ENCODE data around the gene NOXO1.

NOXO1 gene, protein sequence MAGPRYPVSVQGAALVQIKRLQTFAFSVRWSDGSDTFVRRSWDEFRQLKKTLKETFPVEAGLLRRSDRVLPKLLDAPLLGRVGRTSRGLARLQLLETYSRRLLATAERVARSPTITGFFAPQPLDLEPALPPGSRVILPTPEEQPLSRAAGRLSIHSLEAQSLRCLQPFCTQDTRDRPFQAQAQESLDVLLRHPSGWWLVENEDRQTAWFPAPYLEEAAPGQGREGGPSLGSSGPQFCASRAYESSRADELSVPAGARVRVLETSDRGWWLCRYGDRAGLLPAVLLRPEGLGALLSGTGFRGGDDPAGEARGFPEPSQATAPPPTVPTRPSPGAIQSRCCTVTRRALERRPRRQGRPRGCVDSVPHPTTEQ

DNA sequence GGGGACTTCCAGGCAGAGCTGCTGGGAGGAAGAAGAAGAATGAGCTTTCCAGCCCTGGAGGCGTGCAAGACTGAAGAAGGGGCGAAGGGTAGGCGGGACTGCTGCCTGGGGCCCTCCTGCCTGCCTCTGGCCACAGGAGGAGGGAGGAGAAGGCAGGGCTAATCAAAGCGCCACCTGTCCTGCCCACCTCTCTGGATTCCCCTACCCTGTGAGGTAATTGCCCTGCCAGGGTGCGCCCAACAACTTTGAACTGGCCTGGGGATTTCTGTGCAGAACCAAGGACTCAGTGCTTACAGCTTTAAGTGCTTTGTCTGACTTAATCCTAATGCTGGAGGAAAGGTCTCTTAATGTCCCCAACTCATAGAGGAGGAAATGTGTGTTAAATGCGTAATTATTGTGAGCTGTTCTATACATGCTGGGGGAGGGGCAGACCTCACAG lies at the start of gene NOXO1:
TSS of gene NOXO1 (minus strand) at position 72 of the 439 bp plus-strand sequence. CDS start 290 bp downstream, outside the sequence.
- no peak for DNase-seq (ENCODE audit: low spot score)

DNA sequence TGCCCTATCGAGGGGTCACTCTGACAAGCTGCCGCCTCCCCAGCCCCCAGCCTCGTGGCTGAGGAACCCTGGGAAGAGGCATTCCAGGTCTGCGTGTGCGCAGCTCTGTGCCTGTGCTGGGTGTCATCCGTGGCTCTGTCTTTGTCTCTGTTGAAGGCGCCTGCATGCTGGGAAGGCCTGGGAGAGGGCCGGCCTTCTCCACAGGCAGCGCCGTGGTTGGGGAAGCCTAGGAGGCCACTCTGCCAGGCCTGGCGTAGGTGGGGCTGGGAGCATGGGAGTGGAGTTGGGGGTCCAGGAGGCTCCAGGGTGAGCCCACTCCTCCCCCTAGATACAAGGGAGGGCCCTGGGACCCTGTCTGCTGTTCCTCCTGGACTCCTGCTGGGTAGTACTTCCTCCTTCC lies 48.8 kb upstream of the NOXO1 start:
- DNase-seq (ENCODE audit: low spot score), result no peak

- no peak for DNase-seq (ENCODE audit: low spot score)
Observed at GRCh38 chr16:2029350-2029749, 48.1 kb upstream of the NOXO1 start.

- no peak for DNase-seq (ENCODE audit: low spot score)
Observed at GRCh38 chr16:2028620-2029220, 47.5 kb upstream of the NOXO1 start.

GRCh38 chr16:2028146-2028545 lies 46.9 kb upstream of the NOXO1 start:
- no peak for DNase-seq (ENCODE audit: low spot score)

- DNase-seq (ENCODE audit: low spot score), result peak; percentile 48
Observed at GRCh38 chr16:2027024-2028010, 46.0 kb upstream of the NOXO1 start.

DNA sequence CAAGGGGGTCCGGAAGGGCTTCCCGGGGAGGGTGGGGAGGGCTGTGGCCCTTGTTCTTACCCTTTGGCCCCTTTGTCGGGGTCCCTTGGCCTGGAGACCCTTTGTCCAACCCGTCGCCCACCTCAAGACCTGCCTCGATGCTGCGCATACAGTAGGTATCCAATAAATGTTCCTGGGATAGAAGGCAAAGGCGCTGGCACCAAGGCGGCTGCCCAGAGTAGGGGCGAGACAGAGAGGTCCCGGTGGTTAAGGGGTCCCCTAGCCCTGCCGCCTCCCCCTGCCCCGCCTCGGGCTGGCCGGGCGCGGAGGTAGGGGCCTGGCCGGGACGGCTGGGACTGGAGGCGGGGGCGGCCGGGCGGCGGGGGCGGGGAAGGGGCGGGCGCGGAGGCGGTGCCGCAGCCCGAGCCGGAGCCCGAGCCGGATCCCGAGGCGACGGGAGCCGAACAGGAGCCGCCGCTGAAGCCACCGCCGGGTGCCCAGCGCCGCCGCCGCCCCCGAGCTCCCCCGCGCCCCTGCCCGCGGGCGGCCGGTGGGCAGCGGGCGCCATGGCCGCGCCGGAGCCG lies 45.3 kb upstream of the NOXO1 start, which contains the start of gene NHERF2:
TSS of gene NHERF2 (plus strand) at position 442 of the 563 bp plus-strand sequence. CDS start at position 546, 104 bp downstream.
- peak; percentile 42 for DNase-seq (ENCODE audit: low spot score)

GRCh38 chr16:2025878-2026460 lies 44.7 kb upstream of the NOXO1 start:
- DNase-seq (ENCODE audit: low spot score), result no peak

DNA sequence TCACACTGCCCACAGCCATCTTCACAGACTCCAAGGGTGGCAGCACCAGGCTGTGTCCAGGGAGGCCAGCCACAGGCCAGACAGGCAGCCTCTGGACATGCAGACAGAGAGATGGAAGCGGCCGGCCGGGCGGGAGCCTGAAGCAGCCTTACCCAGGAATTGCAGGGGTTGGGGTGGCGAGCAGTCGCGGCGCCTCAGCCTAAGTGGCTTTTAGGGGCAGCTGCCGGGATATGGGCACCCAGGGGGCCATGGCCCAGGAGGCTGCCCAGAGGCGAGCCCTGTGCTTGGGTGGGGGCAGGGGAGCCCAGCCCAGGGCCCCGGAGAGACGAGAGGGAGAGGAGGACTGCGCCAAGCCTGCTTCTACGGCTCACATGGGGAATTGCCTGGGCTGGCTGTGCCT lies 44.0 kb upstream of the NOXO1 start:
- DNase-seq (ENCODE audit: low spot score), result no peak

DNA sequence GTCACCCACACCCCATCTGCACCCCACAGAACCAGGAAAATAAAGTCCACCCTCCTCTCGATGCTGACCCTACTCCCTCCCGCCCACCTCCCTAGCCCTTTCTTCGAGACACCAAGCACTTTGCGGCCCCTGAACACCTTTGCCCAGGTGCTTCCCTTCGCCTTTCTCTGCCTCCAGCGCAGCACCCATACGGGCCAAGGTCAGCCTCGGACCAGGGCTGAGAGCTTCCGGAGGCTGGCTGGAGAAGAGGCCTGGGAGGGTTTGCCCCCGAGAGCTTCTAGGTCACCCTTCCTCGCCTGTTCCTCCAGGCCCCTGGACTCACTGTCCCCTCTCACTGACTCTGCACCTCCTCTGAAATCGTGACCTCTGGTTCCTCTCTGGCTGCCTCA lies 42.8 kb upstream of the NOXO1 start:
- no peak for DNase-seq (ENCODE audit: low spot score)

DNA sequence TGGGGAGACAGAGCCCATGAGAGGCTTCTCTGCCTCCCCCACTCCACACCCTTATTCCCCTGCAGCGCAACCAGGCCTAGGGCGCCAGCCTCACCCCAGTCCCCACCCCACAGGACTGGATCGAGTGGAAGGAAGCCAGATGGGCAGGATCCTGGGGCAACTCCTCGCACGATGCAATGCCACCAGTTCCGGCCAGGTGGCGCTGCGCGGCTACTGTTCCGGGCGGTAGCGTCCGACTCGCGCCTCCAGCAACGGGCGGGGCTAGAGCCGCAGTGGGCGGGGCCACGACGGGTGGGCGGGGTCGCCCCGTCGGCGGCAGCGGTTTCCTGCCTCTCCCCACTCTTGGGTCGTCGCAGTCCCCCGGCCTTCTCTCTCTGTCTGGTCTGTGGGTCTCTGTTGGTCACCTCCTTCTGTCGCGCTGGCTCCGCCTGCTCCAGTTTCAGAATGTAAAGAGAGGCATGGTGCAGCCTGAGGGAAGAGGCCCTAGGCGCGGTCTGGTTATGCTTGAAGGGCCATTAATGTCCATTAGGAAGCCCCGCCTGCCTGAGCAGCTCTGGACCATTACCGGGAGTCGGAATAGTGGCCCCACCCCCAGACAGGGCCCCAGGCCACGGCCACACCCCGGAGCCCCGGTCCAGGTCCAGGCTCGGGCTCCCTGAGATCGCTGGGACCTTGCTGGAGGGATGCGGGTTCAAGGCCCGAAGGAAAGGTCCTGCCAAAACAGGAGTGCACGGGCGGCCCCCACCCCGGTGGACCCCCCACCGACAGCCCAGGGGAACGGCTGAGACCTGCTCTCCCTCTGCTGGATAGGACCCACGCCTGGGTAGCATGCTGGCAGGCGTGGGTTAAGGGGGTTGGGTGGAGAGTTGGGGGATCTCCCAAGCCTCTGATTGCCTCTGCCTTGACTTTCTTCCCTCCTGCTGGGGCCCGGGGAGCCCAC lies 42.1 kb upstream of the NOXO1 start:
- DNase-seq (ENCODE audit: low spot score), result peak; percentile 85

DNA sequence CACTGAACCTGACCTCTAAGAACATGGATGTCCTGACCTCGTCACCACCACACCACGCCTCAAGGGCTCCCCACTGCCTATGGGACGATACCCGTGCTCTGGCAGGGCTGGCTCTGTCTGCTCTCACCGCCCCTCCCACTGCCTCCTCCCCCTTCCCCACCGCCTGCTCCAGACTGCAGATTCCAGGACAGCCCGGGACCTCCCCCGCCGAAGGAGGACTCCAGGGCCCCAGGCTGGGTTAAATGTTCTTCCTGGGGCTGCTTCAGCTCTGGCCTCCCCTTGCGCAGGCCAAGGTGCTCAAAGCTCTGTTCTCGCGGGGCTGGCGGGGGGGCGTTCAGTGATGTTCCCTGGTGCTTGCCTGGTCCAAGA lies 41.4 kb upstream of the NOXO1 start:
- DNase-seq (ENCODE audit: low spot score), result peak; percentile 47

GRCh38 chr16:2019921-2020831 lies 38.9 kb upstream of the NOXO1 start:
- no peak for DNase-seq (ENCODE audit: low spot score)

DNA sequence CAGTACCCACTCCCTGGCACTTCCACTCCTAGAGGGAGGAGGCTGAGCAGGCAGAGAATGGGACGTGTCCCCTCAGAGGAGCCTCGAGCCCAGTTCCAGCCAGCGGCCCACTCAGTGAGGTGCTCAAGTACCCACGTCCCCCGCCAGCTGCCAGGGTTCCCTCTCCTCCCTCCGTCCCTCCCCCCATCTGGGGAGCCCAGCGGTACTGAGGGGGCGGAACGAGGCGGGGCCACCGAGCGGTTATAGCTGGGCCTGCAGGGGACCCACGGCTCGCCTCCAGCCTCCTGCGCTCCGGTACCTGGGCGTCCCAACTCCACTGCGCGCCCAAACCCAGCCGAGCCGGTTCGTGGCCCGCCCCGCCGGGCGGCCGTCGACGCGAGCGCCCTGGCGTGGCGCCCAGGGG lies 38.2 kb upstream of the NOXO1 start, which contains the start of gene NPW:
TSS of gene NPW (plus strand) at position 268 of the 403 bp plus-strand sequence.
- DNase-seq (ENCODE audit: low spot score), result no peak

DNA sequence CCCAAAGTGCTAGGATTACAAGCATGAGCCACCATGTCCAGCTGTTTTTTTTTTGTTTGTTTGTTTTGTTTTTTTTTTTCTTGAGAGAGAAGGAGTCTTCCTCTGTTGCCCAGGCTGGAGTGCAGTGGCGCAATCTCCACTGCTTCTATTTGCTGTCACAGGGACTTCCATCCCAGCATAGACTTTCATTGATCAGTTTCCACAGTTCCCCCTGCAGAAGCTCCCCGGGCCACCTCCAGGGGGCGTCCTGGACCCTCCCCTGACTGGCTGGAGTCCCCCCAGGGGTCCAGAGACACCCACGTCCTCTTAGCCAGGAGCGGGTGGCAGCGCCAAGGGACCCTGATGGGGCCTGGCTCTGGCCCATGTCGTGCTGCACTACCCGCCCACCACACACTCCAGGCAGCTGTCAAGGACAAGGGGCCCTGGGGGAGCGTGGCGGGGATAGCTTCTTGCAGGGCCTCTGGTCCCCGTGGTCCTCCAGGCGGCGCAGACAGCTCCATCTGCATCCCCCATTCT lies 35.2 kb upstream of the NOXO1 start:
- DNase-seq (ENCODE audit: low spot score), result no peak

DNA sequence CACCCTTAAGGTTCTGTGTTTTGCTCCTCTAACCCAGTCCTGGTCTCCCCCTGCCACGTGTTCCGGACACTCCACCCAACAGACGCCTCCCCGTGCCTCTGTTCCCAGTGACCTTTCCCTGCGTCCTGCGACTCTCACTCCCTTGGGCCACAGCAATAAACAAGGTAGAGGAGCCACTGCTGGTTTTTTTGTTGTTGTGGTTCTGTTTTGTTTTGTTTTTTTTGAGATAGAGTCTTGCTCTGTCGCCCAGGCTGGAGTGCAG lies 34.6 kb upstream of the NOXO1 start:
- DNase-seq (ENCODE audit: low spot score), result no peak

- no peak for DNase-seq (ENCODE audit: low spot score)
Observed at GRCh38 chr16:2015117-2015946, 34.1 kb upstream of the NOXO1 start.

DNA sequence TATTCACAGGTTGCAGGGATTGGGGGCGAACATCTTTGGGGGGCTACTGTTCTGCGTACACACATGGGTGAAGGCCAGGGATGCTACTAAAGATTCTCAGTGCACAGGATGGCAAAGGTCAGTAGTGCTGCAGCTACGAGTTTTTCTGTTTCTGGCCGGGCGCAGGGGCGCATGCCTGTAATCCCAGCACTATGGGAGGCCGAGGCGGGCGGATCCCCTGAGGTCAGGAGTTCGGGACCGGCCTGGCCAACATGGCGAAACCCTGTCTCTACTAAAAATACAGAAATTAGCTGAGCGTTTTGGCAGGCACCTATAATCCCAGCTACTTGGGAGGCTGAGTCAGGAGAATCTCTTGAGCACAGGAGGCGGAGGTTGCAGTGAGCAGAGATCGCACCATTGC lies 32.3 kb upstream of the NOXO1 start:
- DNase-seq (ENCODE audit: low spot score), result no peak

Measured in kidney tubule cell (primary cell).